ENCODE results near the gene MMP26.
"Not testable (repeated sequence)": the region's sequence is repeated elsewhere in the genome, so short reads cannot be mapped to it uniquely, and the experiment has no call there.

MMP26 gene

DNA sequence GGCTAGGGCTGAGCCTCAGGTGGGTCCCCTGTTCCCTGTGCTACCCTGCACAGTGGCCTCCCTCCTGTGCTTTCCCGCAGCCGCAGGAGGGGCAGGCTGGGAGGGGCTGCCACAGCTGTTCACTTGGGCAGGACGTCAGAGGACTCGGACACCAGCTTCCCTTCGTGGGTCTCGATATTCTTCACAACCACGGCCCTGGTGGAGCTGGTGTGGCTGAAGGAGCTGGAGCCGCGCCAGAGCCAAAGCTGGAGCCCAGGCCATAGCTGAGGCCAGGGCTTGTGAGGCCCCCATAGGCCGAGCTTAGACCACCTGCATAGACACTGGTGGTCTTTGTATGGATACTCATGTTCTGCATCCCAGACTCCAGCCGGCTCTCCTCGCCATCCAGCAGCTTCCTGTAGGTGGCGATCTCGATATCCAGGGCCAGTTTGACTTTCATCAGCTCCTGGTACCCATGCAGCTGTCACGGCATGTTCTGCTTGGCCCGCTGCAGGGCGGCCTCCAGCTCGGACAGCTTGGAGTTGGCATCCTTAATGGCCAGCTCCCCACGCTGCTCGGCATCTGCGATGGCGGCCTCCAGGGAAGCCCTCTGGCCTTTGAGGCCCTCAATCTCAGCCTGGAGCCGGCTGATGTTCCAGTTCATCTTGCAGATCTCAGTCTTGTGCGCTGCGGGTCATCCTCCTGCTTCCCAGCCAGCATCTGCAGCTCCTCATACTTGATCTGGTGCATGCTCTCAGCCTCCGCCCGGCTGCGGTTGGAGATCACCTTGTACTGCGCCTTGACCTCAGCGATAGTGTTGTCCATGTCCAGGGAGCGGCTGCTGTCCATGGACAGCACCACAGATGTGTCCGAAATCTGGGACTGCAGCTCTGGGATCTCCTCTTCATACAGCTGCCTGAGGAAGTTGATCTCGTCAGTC lies 18.3 kb downstream of the MMP26 start:
- not testable (repeated sequence) for DNase-seq

DNA sequence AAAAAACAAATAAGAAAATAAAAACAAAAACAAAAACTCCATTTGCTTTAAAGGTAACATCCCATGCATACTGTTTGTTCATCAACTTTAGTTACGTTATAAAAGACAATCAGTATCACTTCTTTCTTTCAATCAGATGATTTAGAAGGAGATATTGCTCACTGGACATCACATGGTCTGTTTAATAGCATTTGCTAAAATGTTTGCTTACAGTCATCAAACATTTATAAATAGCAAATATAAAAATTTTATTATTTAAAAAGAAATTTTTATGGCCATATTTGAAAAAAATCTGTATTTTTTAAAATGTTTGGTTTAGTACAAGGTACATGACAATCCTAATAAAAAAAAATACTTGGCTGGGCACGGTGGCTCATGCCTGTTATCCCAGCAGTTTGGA lies 22.6 kb downstream of the MMP26 start:
- DNase-seq: no peak

DNA sequence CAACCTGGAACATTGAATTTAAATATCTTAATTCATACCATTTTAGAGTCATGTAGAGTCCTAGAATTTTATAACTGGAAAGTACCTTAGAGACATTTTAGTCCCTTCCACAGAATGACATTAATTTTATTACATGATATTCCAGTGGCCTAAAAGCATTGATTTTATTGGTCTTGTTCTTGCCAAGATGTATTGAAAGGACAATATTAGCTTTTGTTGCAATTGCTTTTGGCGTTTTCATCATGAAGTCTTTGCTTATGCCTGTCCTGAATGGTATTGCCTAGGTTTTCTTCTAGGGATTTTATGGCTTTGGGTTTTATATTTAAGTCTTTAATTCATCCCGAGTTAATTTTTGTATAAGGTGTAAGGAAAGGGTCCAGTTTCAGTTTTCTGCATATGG lies 36.2 kb downstream of the MMP26 start:
- DNase-seq: no peak

DNA sequence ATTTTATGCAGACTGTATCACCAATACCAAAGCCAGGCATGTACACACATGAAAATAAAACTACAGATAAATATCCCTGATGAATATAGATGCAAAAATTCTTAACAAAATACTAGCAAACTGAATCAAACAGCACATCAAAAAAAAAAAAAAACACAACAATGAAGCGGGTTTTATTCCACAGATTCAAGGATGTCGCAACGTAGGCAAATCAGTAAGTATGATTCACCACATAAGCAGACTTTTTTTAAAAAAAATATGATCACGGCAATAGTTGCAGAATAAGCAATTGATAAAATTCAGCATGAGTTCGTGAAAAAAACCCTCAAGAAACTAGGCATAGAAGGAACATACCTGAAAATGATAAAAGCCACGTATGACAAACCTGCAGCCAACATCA lies 43.9 kb downstream of the MMP26 start:
- DNase-seq: no peak

DNA sequence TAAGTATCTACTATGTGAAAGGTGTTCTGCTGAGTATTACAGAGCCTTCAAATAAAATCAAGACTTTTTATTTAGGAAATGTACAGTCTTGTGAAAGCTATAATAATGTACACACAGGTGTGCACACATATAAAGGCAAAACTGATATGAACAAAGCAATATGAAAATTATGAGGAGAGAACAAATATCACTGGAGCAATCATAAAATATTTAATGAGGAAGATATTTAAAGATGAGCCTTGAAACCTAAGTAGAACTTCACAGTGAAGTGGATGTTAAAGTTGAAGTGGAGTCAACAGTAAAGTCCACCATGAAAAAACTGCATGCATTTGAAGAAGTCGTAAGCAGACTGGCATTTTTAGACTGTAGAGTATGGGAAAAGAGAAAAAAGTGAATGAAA lies 46.6 kb downstream of the MMP26 start:
- no peak for DNase-seq
